NCI-H526 (cell line): ENCODE data around the gene NOL9.
"Not testable (repeated sequence)": the region's sequence is repeated elsewhere in the genome, so short reads cannot be mapped to it uniquely, and the experiment has no call there.

Experiments used
- DNase-seq, 2 experiments: peaks; one replicate each; lab custom pipeline; 2025; lab: John Stamatoyannopoulos, UW

Gene NOL9

GRCh38 chr1:6503884-6504602, 50.3 kb downstream of the NOL9 start:
- DNase-seq = no peak

DNA sequence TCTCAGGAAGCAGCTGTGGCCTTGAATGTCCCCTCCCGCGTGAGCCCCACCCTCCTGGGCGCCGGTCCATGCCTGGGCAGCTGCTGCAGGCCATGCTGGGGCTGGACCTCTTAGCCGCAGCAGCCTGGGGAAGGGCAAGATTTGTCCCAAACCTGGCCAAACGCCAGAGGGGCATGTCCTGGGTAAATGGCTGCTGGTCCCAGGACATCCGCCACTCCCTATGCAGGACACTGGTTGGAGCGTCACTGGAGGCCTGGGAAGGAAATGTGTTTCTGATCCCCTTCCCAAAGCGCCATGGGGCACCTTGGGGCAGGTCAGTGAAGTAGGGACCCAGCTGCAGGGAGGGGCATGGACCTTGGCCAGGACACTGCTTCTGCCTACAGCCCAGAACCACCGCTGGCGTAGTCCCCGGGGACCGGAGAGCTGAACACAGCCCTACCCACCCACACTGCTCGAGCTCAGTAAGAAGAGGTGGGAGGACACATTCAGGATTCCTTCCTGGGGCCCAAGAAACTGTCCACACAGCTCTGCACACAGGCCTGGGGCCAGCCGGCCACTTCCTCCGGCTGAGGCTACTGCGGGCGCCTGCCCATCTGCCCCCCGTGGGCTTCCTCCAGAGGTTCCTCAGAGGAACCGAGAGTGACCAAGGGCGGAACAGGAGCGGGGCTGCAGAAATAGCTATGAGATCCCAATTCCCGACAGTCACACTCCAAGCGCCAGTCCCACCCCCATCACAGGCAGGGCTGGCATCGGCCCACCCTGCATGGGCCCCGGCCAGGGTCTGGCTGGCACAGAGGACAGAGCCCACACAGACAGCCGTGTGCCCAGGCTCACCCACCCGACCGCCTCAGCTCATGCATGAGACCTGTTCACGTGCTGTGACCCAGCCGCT, 52.1 kb downstream of the NOL9 start:
- no peak for DNase-seq

DNA sequence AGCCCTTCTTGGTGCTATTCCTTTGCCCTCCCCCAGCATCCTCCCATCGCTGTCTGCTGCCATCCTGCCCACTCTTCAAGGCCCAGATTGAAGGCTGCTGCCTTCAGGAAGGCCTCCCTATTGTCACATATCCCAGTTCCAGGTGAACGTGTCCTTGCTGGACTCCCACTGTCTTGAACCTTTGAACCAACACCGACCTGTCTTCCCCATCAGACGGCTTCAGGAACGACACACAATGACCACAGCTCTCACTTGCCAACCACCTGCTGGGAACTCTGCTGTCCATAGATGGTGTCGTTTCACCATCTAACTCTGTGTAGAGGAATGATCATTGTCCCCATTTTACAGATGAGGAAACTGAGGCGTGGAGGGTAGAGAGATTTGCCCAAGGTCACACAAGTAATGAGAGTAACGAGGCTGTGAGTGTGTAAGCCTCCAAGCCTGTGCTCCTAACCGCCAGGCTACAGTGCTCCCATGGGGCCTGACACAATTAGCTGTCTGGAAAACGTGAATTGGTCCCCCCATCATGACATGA, 53.0 kb downstream of the NOL9 start:
- no peak for DNase-seq

- no peak for DNase-seq
Observed at GRCh38 chr1:6500544-6501278, 53.6 kb downstream of the NOL9 start.

DNA sequence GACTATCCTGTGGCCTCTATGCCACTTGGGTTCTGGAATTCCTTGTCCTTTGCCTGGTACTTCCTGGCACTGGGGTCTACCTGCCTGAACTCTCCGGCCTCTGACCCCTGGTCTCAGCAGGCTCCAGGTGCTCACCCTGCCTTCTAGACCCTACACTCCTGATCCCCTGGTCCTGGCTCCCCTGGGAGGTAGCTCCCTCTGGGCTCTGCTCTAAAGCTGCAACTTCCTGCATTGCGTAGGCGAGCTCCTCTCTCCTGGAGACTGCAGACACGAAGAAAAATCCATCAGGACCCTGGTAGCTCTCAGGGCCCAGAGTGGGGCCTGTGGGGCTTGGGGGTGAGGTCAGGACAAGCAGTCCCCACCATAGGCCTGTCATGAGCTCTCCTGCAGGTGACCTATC, 55.0 kb downstream of the NOL9 start:
- DNase-seq = no peak

GRCh38 chr1:6498576-6499111, 55.7 kb downstream of the NOL9 start:
- DNase-seq = no peak

DNA sequence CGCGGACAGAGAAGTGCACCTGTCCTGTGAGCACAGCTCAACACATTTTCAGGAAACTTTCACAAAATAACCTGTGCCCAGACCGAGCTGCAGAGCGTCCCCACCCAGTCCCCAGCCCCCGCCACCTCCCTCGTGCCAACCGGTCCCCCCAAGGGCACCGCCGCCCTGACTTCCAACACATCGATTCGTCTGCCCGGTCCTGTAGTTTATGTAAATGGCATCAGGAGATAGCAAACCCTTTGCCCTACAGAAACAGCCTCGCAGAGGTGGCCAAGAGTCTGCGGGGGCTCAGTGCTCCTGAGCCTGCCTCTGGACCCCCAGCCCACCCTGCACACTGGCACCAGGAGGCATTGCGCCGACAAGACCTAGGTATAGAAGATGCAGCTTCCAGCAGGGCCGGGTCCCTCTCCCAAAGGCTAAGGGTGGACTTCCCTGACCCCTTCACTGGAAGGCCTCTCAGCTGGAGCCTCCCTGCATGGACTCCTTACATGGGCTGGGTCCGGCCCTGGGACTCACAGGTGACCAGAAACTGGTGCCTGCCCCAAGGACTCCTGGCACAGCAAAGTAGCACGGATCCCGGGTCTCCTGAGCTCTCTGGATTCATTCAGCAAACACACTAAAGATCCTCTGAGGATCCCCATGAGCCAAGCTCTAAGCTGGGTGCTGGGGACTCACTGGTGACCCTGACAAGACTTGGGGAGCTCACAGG, 56.3 kb downstream of the NOL9 start:
- DNase-seq = peak in 1 of 2 experiments; percentile 49

- peak; percentile 46 to 73 for DNase-seq
Observed at GRCh38 chr1:6497215-6497866, 57.0 kb downstream of the NOL9 start.

GRCh38 chr1:6496890-6497214, 57.5 kb downstream of the NOL9 start:
- DNase-seq = no peak

DNA sequence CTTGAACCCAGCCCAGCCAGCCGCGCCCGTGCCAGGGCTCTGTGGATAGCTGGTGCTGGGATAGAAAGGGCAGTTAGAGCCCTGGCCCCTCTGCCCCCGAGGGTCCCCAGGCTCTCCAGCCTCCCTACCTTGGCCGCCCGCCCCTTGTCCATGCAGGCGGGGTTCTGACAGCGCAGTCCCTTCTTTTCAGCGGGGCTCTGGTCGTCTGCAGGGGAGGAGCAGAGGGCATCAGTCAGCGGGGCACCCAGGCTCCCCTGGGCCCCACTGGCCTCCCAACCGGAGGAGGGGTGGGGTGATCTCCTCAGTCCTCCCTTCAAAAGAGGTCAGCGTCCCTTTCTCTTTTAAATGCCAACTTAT, 58.0 kb downstream of the NOL9 start:
- no peak for DNase-seq

GRCh38 chr1:6495540-6496364, 58.6 kb downstream of the NOL9 start:
- no peak for DNase-seq

DNA sequence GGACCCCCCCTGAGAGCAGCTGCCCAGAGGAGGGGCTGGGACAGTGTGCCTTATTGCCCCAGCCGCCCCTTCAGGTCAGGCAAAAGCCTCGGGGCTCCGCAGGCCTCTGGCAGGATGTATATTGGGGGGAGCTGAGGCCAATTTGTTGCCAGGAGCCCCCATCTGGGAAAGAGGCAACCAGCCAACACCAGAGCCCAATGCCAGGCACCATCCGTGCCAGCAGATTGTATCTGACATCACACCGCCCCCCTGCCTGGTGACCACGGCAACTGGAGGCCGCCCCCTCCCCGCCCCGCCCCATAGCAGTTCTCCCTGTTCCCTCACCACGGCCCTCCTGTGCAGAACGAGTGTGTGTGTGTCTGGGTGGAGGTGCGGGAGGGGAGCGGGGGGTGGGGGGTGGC, 59.3 kb downstream of the NOL9 start:
- DNase-seq = no peak

GRCh38 chr1:6494627-6495026, 59.7 kb downstream of the NOL9 start:
- no peak for DNase-seq

DNA sequence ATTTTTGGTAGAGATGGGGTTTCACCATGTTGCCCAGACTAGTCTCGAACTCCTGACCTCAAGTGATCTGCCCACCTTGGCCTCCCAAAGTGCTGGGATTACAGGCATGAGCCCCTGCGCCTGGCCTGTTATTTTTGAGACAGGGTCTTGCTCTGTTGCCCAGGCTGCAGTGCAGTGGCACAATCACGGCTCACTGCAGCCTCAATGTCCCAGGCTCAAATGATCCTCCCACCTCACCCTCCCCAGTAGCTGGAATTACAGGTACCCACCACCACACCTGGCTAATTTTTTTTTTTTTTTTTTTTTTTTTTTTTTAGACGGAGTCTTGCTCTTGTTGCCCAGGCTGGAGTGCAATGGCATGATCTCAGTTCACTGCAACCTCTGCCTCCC, 60.5 kb downstream of the NOL9 start:
- DNase-seq = not testable (repeated sequence)

GRCh38 chr1:6491966-6492365, 62.3 kb downstream of the NOL9 start:
- DNase-seq = no peak

- DNase-seq = no peak
Observed at GRCh38 chr1:6491480-6491962, 62.8 kb downstream of the NOL9 start, which contains the start of gene PLEKHG5. TSS of gene PLEKHG5 (minus strand) at chr1:6491667. CDS start at chr1:6477571, 14,096 bp downstream.

GRCh38 chr1:6491081-6491449, 63.2 kb downstream of the NOL9 start:
- no peak for DNase-seq

DNA sequence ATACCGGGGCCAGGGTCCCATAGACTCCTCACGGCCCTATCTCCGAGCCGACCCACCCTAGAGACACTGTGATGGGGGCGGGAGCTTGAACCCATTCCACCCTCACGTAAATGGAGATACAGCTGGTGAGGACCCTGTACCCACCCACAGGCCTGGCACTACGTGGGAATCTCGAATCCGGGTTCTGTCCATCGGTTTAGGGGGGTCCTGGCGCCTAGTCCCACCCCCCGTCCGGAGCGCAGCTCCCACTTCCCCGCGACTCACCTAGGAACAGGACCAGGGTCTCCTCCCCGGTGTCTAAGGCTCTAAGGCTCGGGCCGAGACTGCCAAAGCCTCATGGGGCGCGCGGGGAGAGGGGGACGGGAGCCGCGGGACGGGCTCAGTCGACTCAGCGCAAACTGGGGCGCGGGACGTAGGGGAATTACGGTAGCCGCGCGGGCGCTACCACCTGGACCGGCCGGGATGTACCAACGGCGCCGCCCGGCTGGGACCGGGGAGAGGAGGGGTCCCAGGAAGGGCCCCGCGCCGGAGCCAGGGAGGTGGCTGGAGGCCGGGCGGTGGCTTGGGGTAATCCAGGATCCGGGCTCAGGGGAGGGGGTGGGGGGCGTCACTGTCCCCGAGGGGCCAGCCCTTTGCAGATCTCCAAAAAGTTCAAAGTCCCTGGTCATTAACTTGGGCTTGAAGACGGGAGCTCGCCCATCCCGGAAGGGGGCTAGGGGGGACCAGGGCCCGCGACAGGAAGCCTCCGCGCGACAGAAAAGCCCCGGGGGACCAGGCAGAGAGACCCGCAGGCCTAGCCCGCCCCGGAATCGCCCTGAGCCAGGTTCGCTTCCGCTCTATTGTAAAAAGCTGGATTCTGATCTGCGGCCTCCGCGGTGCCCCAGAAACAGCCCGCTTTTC, 63.9 kb downstream of the NOL9 start:
- DNase-seq = peak; percentile 76 to 94

- peak; percentile 67 to 92 for DNase-seq
Observed at GRCh38 chr1:6489799-6490180, 64.5 kb downstream of the NOL9 start.
